NCI-H1694 (cell line): ENCODE results near the gene HIVEP2.

Experiments
- DNase-seq: peaks from one replicate; lab custom pipeline; 2025; lab: John Stamatoyannopoulos, UW

The HIVEP2 gene

GRCh38 chr6:142737368-142738034 is 207.5 kb downstream of the HIVEP2 start:
- peak; percentile 37 for DNase-seq

- peak; percentile 78 for DNase-seq
Measured at GRCh38 chr6:142735204-142735603, 209.8 kb downstream of the HIVEP2 start.

- no peak for DNase-seq
Measured at GRCh38 chr6:142732790-142733189, 212.2 kb downstream of the HIVEP2 start.

- no peak for DNase-seq
Measured at GRCh38 chr6:142731611-142732010, 213.4 kb downstream of the HIVEP2 start.

GRCh38 chr6:142729618-142730017 is 215.4 kb downstream of the HIVEP2 start:
- no peak for DNase-seq

GRCh38 chr6:142728910-142729481 is 216.0 kb downstream of the HIVEP2 start:
- DNase-seq = no peak

- no peak for DNase-seq
Measured at GRCh38 chr6:142728364-142728763, 216.6 kb downstream of the HIVEP2 start.

GRCh38 chr6:142726616-142727015 is 218.4 kb downstream of the HIVEP2 start:
- no peak for DNase-seq

GRCh38 chr6:142725024-142725770 is 219.8 kb downstream of the HIVEP2 start:
- no peak for DNase-seq

- no peak for DNase-seq
Measured at GRCh38 chr6:142722841-142723240, 222.1 kb downstream of the HIVEP2 start.

- DNase-seq = no peak
Measured at GRCh38 chr6:142722012-142722411, 223.0 kb downstream of the HIVEP2 start.

GRCh38 chr6:142721215-142721920 is 223.6 kb downstream of the HIVEP2 start:
- DNase-seq = no peak

GRCh38 chr6:142718667-142719191 is 226.2 kb downstream of the HIVEP2 start:
- DNase-seq = no peak

- no peak for DNase-seq
Measured at GRCh38 chr6:142716097-142716496, 228.9 kb downstream of the HIVEP2 start.

- DNase-seq = no peak
Measured at GRCh38 chr6:142714951-142715785, 229.8 kb downstream of the HIVEP2 start.

GRCh38 chr6:142713959-142714358 is 231.0 kb downstream of the HIVEP2 start:
- no peak for DNase-seq

GRCh38 chr6:142712231-142712630 is 232.7 kb downstream of the HIVEP2 start:
- DNase-seq = no peak

GRCh38 chr6:142708651-142709050 is 236.3 kb downstream of the HIVEP2 start:
- no peak for DNase-seq

- no peak for DNase-seq
Measured at GRCh38 chr6:142707255-142707654, 237.7 kb downstream of the HIVEP2 start.

GRCh38 chr6:142706210-142706609 is 238.8 kb downstream of the HIVEP2 start:
- no peak for DNase-seq

- no peak for DNase-seq
Measured at GRCh38 chr6:142705054-142705453, 239.9 kb downstream of the HIVEP2 start.
